Hypothalamus (tissue), 51 donors: ENCODE data around the gene CEND1.

Source experiments
- DNase-seq, 51 donors: peaks; one replicate each; lab custom pipeline; 2025; lab: John Stamatoyannopoulos, UW

The CEND1 gene

GRCh38 chr11:798093-798713, 8.3 kb upstream of the CEND1 start, which contains the start of gene SLC25A22:
Gene SLC25A22, minus strand, starts transcription at chr11:798281. Its CDS starts 3,275 bp downstream, at chr11:795006.
- peak in 44 of 51 donors; percentile 36 to 86 (median 70) for DNase-seq

GRCh38 chr11:797296-798092, 7.6 kb upstream of the CEND1 start:
- DNase-seq = peak in 43 of 51 donors; percentile 27 to 89 (median 72)

DNA sequence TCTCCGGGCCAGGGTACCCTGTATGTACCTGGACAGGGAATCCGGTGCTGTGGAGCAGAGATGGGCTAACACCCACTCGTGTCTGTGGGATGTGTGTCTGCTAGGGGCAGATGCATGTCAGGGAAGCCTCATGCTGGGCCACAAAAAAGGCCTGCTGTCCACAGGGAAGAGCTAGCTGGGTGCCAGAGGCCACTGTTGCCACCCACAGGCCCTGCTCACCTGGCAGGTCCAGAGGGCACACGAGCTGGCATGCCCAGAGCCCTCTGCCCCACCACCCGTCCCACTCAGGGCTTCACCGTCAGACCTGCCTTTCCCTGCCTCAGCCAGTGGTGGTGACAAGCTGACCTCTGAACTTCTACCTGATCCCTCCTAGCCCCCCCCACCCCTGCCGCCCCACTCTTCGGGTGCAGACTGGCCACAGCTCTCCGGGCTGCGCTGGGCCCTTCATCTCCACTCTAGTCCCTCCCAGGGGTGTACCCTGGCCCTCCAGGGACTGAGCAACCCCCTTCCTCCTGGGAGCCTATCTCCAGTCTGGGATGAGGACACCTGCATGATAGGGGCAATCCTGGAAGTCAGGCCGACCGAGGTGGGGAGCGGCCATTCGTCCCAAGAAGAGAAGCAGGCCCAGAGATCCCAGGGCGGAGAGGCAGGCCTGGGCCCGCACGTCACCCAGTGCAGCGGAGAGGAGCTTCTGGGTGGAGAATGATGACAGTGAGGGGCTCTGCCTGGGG, 6.8 kb upstream of the CEND1 start:
- DNase-seq = no peak

DNA sequence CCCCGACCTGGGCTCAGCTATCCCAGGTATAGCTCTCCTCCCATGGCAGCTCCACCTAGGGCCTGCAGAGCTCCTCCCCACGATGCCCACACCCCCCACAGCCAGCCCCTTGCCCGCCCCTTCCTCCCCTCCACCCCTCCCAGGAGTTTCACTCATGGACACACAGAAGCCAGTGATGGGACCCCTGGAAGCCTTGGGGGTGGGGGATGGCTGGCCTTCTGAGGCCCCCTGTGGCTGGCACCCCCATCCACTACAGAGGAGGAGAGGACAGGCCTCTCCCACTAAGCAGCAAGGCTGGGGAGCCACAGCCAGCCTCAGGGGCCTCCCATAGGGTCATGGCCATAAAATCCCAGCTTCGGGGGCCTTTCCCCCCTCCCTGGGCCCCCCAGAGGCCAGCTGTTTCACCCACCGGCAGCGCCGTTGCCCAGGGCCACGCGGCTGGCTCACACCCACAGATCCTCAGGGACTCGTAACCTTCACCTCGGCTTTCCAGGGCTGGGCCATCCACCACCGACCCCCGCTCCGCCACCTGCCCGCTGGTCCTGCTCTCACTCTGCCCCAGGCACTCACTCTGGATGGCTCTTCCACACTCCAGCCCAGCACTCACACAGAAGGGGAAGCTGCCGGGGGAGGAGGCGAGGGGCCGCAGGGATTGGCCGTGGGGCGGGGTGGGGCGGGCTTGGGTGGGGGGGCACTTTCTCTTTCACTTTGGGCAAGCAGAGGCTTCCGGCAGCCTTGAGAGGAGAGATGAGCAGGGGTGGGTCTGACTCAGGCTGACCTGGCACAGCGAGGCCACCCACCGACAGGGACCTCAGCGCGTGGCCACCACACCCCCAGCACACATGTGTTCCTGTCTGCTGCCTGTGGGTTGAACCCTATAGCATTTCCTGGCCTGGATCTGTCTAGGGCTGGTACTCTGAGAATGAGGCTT, 6.0 kb upstream of the CEND1 start:
- DNase-seq = peak in 38 of 51 donors; percentile 26 to 76 (median 51)

- DNase-seq = peak in 9 of 51 donors; percentile 7 to 73 (median 26)
Measured at GRCh38 chr11:794766-795633, 5.1 kb upstream of the CEND1 start.

DNA sequence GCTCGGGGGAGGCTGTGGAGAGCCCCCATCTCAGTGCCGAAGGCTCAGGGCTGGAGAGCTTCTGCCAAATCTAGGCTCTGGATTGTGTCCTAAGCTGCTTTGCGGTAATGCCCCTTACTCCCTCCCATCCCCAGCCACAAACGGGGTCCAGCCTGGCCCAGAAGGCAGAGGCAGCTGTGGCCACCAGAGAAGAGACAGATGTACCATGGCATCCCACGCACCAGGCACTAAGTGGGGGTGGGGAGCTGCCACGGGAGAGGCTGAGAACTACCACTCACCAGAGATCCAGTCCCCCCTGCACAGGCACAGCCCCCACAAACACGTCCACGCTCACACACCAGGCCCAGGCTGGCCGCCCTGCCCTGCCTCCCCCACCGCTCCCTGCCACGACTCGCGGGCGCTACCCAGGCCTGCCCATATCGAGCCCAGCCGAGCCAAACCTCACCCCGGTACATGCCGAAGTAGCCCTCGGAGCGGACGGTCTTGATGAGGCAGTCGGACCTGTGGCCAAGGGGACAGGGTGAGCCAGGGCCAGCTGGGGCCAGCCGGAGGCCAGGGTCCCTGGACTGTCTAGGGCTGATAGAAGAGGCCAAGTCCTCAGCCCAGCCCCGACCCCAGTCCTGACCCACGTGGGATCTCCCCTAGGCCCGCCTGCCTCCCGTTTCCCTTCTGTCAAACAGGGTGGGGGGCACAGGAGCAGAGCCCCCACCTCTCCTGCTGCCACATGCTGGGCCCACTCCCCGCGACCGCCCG, 4.3 kb upstream of the CEND1 start:
- DNase-seq = no peak

DNA sequence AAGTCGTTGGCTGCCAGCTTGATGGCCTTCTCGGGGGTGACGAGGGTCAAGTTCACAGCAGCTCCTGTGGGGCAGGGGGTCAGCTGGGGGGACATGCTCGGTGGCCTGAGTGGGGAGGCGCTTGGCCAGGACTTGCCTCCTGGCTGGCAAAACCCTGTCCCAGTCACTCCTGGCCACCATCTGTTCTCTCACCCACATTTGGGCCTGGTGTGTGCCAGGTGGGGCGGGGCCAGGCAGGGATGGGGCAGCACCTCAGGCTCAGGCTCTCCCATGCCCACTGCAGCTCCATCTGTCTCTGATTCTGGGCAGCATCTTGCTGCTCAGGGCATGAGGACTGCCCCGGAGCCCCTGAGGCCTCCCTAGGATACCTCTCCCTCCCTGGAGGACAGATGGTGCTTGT, 3.7 kb upstream of the CEND1 start:
- no peak for DNase-seq

DNA sequence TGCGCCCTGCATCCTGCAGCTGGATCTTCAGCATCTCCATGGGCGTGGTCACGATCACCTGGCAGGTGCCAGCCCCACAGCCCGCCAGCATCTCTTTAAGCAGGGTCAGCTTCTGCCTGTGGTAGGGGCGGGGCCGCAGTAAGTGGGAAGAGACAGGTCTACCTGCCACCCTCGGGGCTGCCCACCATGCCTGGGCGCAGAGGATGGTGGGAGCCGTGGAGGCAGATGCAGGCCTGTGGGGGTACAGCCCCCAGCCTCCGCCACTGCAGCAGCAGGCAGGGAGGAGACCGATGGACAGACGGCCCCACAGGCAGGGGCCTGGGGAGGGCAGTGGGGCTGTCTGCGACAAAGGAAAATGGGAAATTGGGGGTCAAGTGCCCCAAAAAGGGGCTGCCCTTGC, 3.0 kb upstream of the CEND1 start:
- DNase-seq = no peak

GRCh38 chr11:792535-792821, 2.6 kb upstream of the CEND1 start:
- no peak for DNase-seq

DNA sequence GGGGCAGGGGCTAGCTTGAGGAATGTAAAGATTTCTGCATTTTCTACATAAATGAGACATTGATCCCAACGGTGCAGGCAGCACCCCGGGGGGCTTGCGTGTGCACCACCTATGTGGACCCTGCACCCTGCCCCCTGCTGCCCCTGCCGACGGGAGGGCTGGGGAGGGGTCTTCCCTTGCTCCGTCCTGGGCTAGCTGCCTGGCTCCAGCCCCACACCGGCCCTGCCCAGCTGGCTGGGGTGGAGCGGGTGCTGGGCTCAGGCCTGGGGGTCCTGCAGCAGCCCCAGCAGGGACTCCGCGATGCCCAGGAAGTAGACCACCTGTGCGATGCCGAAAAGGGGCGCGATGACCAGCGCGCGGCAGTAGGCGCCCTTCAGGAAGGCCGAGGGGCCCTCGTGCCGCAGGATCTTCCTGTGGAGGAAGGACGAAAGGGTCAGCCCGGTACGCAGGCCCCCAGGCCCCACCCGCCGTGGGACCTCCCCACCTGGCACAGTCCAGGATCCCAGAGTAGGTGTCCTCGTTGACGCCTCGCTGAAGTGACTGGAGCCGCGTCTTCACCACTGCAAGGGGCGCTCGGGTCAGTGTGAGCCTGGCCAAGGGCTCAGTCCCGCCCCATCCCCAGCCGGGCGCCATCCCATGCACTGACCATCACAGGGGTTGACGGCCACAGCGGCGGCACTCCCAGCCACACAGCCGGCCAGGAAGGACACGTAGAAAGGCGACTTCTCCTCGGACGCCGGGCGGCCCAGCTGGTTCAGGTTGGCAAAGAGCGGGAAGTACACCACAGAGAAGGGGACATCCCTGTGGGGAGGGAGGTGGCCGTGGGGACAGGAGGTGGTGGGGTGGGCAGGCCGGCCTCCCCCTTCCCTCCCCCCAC, 2.0 kb upstream of the CEND1 start:
- DNase-seq = no peak

- DNase-seq = no peak
Measured at GRCh38 chr11:790721-791564, 1.1 kb upstream of the CEND1 start.

DNA sequence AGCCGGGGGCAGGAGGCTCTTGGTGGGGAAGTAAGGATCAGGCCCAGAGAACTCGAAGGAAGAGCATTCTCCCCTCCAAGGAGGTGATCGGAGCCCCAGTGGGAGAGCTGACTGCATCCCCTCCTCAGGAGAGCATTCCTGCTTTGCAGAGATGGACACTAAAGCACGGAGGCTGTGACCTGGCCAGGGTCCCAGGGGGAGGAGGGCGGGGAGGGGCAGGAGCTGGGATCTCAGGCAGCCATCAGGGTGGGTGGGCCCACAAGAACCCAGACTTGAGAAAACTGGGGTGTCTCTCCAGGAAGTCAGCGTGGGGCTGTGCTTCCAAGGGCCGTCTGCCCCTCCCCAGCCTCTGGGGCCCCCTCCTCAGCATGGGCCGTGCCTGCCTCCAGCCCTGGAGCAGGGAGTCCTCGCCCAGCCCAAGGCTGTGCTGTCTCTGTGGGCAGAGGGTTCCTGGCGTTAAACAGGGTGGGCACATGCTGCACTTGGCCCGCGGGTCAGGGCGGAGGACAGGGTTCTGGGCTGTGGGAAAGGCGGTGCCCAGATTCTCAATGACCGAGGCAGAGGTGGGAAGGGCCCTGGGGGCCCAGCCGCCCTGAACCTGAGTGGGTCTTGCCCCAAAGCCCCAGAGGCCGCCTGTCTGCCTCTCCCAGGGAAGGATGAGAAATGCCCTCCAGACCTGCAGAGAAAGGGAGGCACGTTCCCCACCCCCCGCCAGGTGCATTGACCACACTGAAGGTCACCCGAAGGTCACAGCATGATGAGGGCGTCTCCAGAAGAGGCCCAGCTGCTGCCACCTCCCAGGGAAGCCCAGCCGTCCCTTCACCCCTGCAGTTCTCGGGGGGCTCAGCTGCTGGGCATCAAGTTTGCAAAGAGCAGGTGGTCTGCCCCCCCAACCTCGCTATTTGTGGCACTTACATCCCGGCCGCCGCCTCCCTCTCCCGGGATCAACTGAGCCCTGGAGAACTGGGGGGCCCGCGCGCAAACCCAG, 643 bp downstream of the CEND1 start:
- no peak for DNase-seq

- no peak for DNase-seq
Measured at GRCh38 chr11:788009-788640, 1.8 kb downstream of the CEND1 start.

DNA sequence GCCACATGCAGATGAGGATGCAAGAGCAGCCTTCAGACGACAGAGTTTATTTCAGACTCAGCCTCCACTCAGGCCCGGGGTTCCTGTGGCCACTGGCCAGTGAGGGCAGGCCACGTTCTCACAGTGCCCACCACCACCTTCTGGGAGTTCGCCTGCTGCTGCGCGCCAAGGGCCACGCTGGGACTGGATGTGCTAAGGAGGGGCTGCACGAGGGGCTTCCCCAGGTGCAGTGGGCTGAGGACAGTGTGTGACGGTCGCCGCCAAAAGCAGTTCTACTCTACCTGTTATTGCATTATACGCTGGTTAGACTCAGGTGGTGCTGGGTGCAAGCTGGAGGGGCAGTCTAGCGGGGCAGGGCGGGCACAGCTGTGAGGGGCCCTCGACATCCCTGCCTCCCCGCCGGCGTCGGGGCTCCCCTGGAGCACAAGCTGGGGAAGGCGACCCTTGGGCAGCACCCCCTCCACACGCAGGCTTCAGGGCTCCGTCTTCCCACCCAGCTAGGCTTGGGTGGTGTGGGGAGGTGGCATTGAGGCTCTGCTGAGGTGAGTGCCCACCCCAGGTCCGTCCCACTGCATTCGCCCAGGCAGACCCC, 2.7 kb downstream of the CEND1 start:
- DNase-seq = no peak
